HCEC 1CT (cell line): ENCODE results near the gene STAM2.

Source experiments
- DNase-seq: peaks from one replicate; pipeline ENCODE4 v3.0.0-alpha.2; 2017

Gene STAM2

DNA sequence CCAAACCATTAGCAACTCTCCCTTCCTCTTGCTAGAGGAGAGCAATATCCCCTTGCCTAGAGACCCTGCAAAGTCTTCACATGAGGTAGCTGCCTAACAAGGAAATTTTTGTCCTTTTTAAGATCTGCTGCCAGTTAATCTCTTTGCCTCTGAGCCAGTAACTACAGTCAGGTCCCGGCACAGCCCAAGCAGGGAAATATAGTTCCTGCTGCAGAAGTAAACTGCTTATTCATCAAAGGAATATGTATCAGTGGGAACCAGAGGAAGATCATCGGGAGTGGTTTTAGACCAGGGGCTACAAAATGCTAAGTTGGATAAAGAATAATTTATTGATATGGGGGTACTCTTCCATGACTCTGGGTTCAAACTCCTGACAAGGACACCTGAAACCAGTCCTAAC, 107.3 kb downstream of the STAM2 start:
- no peak for DNase-seq

DNA sequence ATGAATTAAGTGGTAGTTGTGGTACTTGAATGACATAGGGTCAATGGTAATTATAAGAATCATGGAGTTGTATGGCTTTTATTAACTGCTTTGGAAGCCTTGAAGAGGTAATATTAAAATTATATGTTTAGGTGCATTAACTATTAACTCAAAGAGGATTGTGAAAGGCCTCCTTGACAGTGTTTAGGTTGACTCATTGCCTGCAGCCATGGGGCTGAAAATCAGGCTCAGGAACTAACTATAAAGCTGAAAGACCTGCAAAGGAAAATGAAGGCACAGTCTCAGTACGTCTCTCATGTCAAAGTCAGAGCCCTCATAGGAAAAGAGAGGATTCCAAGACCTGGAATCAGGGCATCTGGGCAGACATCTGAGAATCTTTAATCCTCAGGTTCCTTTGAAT, 107.7 kb downstream of the STAM2 start:
- no peak for DNase-seq
